Sigmoid colon (tissue), 4 donors: ENCODE measurements around the gene FEN1.

Source experiments
- CTCF ChIP-seq, 4 experiments: fragments of 450-650 bp in 3 of 4; fragments of 200-600 bp in 1 of 4; IDR thresholded peaks; one replicate each; pipeline ENCODE4 v1.5.1; 2016 to 2019; ENCODE audit warnings: antibody characterized with exemption in 4 of 4, mild to moderate bottlenecking in 3 of 4, moderate library complexity in 2 of 4
- EP300 ChIP-seq, 4 donors: sonication (generic); formaldehyde crosslinking; IDR thresholded peaks; one replicate each; pipeline ENCODE4 v1.6.1; 2017; ENCODE audit warnings: antibody characterized with exemption in 4 of 4
- POLR2A ChIP-seq, 2 donors: fragments of 450-650 bp; IDR thresholded peaks; one replicate each; pipeline ENCODE4 v1.6.1; 2016; ENCODE audit warnings: antibody characterized with exemption in 2 of 2, mild to moderate bottlenecking in 2 of 2, moderate library complexity in 2 of 2

DNA sequence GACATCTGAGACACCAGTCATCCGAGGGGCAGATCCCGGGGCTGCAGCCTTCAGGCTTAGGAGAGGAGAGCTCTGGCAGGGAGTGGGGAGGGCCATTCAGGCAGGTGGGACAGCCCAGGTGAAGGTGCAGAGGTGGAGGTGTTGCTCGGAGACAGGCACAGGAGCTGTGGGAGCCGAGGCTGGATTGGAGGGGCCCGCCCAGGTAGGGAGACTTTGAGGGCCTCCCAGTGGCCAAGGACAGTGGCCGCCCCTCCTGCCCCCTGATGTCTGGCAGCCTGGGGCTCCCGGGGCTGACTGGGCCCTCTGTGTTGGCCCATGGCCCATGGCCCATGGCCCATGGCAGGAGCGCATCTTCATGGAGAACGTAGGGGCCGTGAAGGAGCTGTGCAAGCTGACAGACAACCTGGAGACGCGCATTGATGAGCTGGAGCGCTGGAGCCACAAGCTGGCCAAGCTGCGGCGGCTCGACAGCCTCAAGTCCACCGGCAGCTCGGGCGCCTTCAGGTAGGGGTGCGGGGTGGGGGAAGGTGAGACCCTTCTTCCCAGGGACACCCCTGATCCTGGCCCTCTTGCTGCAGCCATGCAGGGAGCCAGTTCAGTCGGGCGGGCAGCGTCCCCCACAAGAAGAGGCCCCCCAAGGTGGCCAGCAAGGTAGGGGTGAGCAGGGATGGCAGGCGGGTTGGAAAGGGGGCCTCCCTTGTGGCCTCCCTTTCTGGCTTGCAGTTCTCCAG, 13.6 kb upstream of the FEN1 start:
- no peak for TF ChIP-seq CTCF (IDR thresholded peaks at IDR 0.05)
- no peak for TF ChIP-seq POLR2A (IDR thresholded peaks at IDR 0.05)
- TF ChIP-seq EP300 (IDR thresholded peaks at IDR 0.05): no peak
